Ishikawa (cell line): ENCODE measurements around the gene BANF2.
A peak's percentile ranks its signal among the peaks of the same experiment; 100 is the strongest.

Experiments
- CEBPB ChIP-seq: IDR thresholded peaks from 2 replicates; pipeline ENCODE4 v1.6.1; 2012
- CREB1 ChIP-seq: IDR thresholded peaks from 2 replicates; pipeline ENCODE4 v1.6.1; 2012; ENCODE audit warnings: low read depth
- EGR1 ChIP-seq: IDR thresholded peaks from 2 replicates; pipeline ENCODE4 v1.6.1; 2012
- EP300 ChIP-seq: IDR thresholded peaks from 2 replicates; pipeline ENCODE4 v1.6.1; 2012; ENCODE audit warnings: borderline replicate concordance
- FOXM1 ChIP-seq: IDR thresholded peaks from 2 replicates; pipeline ENCODE4 v1.6.1; 2012; ENCODE audit warnings: low read depth, borderline replicate concordance
- NFIC ChIP-seq: IDR thresholded peaks from 2 replicates; pipeline ENCODE4 v1.6.1; 2012
- RAD21 ChIP-seq: IDR thresholded peaks from 2 replicates; pipeline ENCODE4 v1.6.1; 2012; ENCODE audit warnings: low read depth
- TAF1 ChIP-seq: IDR thresholded peaks from 2 replicates; pipeline ENCODE4 v1.6.1; 2012; ENCODE audit warnings: low read depth, mild to moderate bottlenecking
- TCF12 ChIP-seq: IDR thresholded peaks from 2 replicates; pipeline ENCODE4 v1.6.1; 2012; ENCODE audit warnings: low read depth
- TEAD4 ChIP-seq: IDR thresholded peaks from 2 replicates; pipeline ENCODE4 v1.6.1; 2012
- YY1 ChIP-seq: IDR thresholded peaks from 2 replicates; pipeline ENCODE4 v1.6.1; 2012; ENCODE audit warnings: low read depth
- ZBTB7A ChIP-seq: IDR thresholded peaks from 2 replicates; pipeline ENCODE4 v1.6.1; 2012; ENCODE audit warnings: low read depth
- TF ChIP-seq, protein P1 (sequence below): IDR thresholded peaks from 2 replicates; pipeline ENCODE4 v1.6.1; 2012
- TF ChIP-seq, protein P2 (sequence below): IDR thresholded peaks from 2 replicates; pipeline ENCODE4 v1.6.1; 2012
- TF ChIP-seq, protein P3 (sequence below): IDR thresholded peaks from 2 replicates; pipeline ENCODE4 v1.6.1; 2012; ENCODE audit warnings: low read depth, mild to moderate bottlenecking

Gene BANF2

DNA sequence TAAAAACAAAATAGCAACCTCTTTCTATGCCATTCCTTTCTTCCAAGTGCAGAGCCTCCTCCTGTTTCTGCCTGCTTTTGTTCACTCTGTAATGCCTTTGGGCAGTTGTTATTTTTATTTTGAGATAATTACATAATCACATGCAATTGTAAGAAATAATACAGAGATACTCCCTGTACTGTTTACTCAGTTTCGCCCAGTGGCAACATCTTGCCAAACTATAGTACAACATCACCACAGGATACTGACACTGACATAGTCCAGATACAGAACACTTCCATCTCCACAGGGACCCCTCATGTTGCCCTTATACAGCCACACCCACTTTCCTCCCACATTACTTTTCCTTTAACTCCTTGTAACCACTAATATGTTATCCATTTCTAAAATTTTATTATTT lies 59.7 kb downstream of the BANF2 start:
- TF ChIP-seq RAD21 (no peak), EGR1 (no peak), CEBPB (no peak), ZBTB7A (no peak)
- TF ChIP-seq, protein P1, sequence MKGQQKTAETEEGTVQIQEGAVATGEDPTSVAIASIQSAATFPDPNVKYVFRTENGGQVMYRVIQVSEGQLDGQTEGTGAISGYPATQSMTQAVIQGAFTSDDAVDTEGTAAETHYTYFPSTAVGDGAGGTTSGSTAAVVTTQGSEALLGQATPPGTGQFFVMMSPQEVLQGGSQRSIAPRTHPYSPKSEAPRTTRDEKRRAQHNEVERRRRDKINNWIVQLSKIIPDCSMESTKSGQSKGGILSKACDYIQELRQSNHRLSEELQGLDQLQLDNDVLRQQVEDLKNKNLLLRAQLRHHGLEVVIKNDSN, result no peak
- TF ChIP-seq, protein P2, sequence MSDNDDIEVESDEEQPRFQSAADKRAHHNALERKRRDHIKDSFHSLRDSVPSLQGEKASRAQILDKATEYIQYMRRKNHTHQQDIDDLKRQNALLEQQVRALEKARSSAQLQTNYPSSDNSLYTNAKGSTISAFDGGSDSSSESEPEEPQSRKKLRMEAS, result no peak

DNA sequence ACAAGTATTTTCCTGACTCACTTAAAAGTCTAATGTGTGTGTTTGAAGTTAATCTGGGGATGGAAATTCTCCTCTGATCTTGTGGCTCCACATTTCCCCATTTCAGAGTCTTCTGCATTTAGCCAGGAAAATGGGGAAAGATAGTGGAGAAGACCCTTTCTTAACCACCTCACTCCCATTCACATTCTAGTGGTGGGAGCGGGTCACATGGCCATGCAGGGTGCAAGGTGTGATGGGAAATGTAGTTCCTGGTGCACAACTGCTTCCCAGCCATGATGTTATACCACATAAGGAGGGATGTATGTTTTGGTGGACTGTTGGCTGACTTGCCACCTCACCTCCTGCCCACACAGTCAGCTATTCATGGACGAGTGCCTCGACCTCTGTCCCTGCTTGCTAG lies 61.8 kb downstream of the BANF2 start:
- TF ChIP-seq ZBTB7A (no peak), YY1 (peak; percentile 80), CEBPB (no peak), TEAD4 (no peak)
- TF ChIP-seq, protein P1, result peak; percentile 96
- TF ChIP-seq, protein P2, result no peak

DNA sequence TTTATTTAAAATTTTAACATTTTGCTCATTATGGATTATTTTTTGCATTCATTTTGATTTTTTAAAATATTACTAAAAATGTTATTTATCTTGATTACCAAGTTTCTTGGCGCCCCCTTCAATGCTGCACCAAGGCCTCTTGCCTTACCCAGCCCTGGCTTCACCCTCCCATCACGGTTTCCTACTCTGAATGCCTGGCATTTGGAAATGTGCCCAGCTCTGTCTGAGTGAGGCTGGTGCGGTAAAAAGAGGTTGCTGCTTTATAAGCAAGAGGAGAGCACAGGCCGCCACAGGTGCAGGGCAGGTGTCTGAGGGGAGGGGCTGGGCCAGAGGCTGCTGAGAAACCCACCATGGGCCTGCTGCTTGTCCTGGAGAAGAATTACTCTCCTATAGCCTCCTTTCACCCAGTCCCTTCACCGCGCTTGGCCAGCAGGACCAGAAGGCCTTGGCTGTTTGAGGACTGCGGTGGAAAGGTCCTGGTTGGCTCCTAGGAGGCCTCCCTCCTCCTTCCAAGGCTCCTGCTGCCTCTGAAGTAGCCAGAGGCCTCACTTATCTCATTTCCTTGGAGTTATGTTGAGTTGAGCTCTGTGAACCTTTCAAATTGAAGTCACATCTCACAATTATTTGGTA lies 62.6 kb downstream of the BANF2 start:
- TF ChIP-seq EGR1 (no peak), ZBTB7A (no peak), FOXM1 (no peak), RAD21 (no peak), TAF1 (no peak), TEAD4 (no peak), YY1 (no peak), NFIC (no peak), TCF12 (no peak), CREB1 (no peak), EP300 (no peak), CEBPB (no peak)
- TF ChIP-seq, protein P3, sequence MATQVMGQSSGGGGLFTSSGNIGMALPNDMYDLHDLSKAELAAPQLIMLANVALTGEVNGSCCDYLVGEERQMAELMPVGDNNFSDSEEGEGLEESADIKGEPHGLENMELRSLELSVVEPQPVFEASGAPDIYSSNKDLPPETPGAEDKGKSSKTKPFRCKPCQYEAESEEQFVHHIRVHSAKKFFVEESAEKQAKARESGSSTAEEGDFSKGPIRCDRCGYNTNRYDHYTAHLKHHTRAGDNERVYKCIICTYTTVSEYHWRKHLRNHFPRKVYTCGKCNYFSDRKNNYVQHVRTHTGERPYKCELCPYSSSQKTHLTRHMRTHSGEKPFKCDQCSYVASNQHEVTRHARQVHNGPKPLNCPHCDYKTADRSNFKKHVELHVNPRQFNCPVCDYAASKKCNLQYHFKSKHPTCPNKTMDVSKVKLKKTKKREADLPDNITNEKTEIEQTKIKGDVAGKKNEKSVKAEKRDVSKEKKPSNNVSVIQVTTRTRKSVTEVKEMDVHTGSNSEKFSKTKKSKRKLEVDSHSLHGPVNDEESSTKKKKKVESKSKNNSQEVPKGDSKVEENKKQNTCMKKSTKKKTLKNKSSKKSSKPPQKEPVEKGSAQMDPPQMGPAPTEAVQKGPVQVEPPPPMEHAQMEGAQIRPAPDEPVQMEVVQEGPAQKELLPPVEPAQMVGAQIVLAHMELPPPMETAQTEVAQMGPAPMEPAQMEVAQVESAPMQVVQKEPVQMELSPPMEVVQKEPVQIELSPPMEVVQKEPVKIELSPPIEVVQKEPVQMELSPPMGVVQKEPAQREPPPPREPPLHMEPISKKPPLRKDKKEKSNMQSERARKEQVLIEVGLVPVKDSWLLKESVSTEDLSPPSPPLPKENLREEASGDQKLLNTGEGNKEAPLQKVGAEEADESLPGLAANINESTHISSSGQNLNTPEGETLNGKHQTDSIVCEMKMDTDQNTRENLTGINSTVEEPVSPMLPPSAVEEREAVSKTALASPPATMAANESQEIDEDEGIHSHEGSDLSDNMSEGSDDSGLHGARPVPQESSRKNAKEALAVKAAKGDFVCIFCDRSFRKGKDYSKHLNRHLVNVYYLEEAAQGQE, result no peak
- TF ChIP-seq, protein P1, result no peak
- TF ChIP-seq, protein P2, result no peak

DNA sequence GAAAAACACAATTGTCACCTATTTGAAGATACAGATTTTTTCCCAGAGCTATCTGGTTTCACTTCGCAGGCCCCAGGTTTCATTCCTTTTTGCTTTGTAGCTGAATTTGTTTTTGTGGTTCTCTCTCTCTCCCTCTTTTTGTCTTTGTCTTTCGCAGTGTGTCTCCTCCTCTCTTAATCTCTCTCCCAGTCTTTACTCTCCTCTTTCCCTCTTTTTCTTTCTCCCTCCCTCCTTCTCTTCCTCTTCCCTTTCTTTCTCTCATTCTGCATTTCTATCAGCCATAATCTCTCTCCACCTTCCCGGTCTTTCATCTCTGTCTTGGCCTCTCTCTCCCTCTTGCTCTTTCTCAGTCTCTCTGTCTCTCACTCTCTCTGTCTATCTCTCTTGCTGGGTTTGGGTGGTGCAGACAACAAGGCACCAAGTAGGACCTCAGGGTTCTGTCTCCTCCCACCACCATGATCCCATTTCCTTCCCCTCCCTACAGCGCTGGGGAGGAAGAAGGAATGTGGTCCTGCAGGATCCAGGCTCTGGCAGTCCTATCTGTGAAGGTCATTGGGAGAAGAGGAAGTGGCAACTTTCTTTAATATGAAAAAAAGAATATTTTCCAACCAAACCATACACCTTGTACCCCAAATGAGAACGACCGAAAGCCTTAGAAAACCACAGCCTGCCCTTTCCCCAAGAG lies 63.2 kb downstream of the BANF2 start:
- peak; percentile 54 for TF ChIP-seq TEAD4
- TF ChIP-seq EGR1, result no peak

DNA sequence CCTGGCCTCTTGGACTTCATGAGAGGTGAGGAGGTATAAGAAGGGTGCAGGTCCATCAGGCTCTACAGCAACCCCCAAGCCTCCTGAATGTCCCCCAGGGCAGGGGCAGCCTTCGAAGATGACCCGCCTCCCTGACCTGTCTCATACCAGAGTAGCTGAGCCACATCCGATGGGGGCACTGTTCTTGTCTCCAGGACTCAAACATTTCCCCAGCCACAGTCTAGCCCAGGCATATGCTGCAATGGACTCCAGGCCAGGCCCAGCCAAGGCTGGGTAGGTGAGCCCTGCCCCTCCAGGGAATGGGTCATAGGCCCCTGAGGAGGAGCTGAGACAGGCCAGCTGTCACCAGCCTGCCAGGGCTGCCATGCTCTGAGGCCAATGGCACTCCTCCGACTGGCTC lies 65.3 kb downstream of the BANF2 start:
- no peak for TF ChIP-seq YY1
- TF ChIP-seq CEBPB, result no peak
- TF ChIP-seq RAD21, result no peak
- TF ChIP-seq NFIC, result no peak
- TF ChIP-seq TAF1, result no peak
- TF ChIP-seq FOXM1, result no peak
- TF ChIP-seq CREB1, result no peak
- TF ChIP-seq, protein P3, result no peak
- TF ChIP-seq EGR1, result no peak
- TF ChIP-seq ZBTB7A, result no peak
- TF ChIP-seq EP300, result no peak
- TF ChIP-seq TCF12, result no peak
- TF ChIP-seq, protein P2, result no peak
- TF ChIP-seq, protein P1, result no peak
- no peak for TF ChIP-seq TEAD4
